H7 (cell line): Measurements from ENCODE around the gene FGD3. TPM values are rescaled to one million over a fixed set of nuclear protein-coding genes. Genes with fewer than 3 reads are reported as not detected.

ENCODE experiments used
- DNase-seq: peaks from one replicate; pipeline ENCODE4 v3.0.0; 2012
- H3K27me3 ChIP-seq: 2 replicates; pipeline ENCODE4 v1.6.0; 2011; ENCODE audit warnings: mild to moderate bottlenecking, low read length; ENCODE audit not compliant: control insufficient read depth, insufficient read depth
- H3K36me3 ChIP-seq: replicated peaks from 2 replicates; pipeline ENCODE4 v1.5.1; 2011; ENCODE audit warnings: low read length; ENCODE audit not compliant: control insufficient read depth, insufficient read depth
- H3K4me3 ChIP-seq: 2 replicates; pipeline ENCODE4 v1.5.1; 2011; ENCODE audit warnings: low read depth, mild to moderate bottlenecking, control low read depth, low read length, moderate library complexity; ENCODE audit not compliant: insufficient read depth
- total RNA-seq: library from RNA; depleted of rRNA; stranded (reverse); fragments of >200 nt; shearing (Covaris generic); gene quantifications from 2 replicates; pipeline ENCODE4 v1.2.3, GENCODE V29; 2014

Gene FGD3
- total RNA-seq, 1 experiment from 2014 or later: 2.4 TPM

- H3K27me3 ChIP-seq: peaks cover 4% of the 10 kb centered on the region
- no peak for DNase-seq
- no peak overlapping the region for H3K4me3 ChIP-seq
- no peaks in the 10 kb centered on the region for H3K36me3 ChIP-seq
Observed at GRCh38 chr9:92948038-92948534, 763 bp downstream of the FGD3 start.

GRCh38 chr9:92948632-92949031, 1.3 kb downstream of the FGD3 start:
- Histone ChIP-seq H3K27me3 (peaks cover 4% of the 10 kb centered on the region), H3K36me3 (no peaks in the 10 kb centered on the region), H3K4me3 (no peak overlapping the region)
- DNase-seq: no peak

GRCh38 chr9:92949266-92949982, 2.1 kb downstream of the FGD3 start:
- no peak for DNase-seq
- H3K4me3 ChIP-seq: no peak overlapping the region
- H3K27me3 ChIP-seq: peaks cover 4% of the 10 kb centered on the region
- no peaks in the 10 kb centered on the region for H3K36me3 ChIP-seq

- Histone ChIP-seq H3K27me3 (peaks cover 4% of the 10 kb centered on the region), H3K36me3 (no peaks in the 10 kb centered on the region)
- no peak for DNase-seq
Observed at GRCh38 chr9:92950359-92950955, 3.1 kb downstream of the FGD3 start.

GRCh38 chr9:92952906-92953610, 5.7 kb downstream of the FGD3 start:
- H3K4me3 ChIP-seq: no peak overlapping the region
- no peaks in the 10 kb centered on the region for H3K27me3 ChIP-seq
- no peaks in the 10 kb centered on the region for H3K36me3 ChIP-seq
- DNase-seq: no peak

More at GRCh38 chr9:92950359-92950955, 3.1 kb downstream of the FGD3 start:
- H3K4me3 ChIP-seq: no peak overlapping the region

GRCh38 chr9:92954049-92954861, 6.9 kb downstream of the FGD3 start:
- Histone ChIP-seq H3K27me3 (no peaks in the 10 kb centered on the region), H3K36me3 (no peaks in the 10 kb centered on the region), H3K4me3 (no peak overlapping the region)
- no peak for DNase-seq

GRCh38 chr9:92954886-92955285, 7.6 kb downstream of the FGD3 start:
- Histone ChIP-seq H3K27me3 (no peaks in the 10 kb centered on the region), H3K4me3 (no peak overlapping the region), H3K36me3 (no peaks in the 10 kb centered on the region)
- no peak for DNase-seq

- no peak for DNase-seq
- no peaks in the 10 kb centered on the region for H3K36me3 ChIP-seq
Observed at GRCh38 chr9:92960561-92961290, 13.4 kb downstream of the FGD3 start.

GRCh38 chr9:92961627-92962302, 14.4 kb downstream of the FGD3 start:
- no peaks in the 10 kb centered on the region for H3K27me3 ChIP-seq
- DNase-seq: no peak

More at GRCh38 chr9:92960561-92961290, 13.4 kb downstream of the FGD3 start:
- no peak overlapping the region for H3K4me3 ChIP-seq
- no peaks in the 10 kb centered on the region for H3K27me3 ChIP-seq

GRCh38 chr9:92962303-92962649, 15.0 kb downstream of the FGD3 start:
- H3K4me3 ChIP-seq: no peak overlapping the region
- no peaks in the 10 kb centered on the region for H3K36me3 ChIP-seq
- DNase-seq: no peak
- no peaks in the 10 kb centered on the region for H3K27me3 ChIP-seq

More at GRCh38 chr9:92961627-92962302, 14.4 kb downstream of the FGD3 start:
- H3K4me3 ChIP-seq: no peak overlapping the region
- no peaks in the 10 kb centered on the region for H3K36me3 ChIP-seq

- DNase-seq: no peak
- H3K36me3 ChIP-seq: no peaks in the 10 kb centered on the region
Observed at GRCh38 chr9:92962846-92963245, 15.5 kb downstream of the FGD3 start.

GRCh38 chr9:92963831-92964606, 16.7 kb downstream of the FGD3 start:
- H3K36me3 ChIP-seq: no peaks in the 10 kb centered on the region
- H3K27me3 ChIP-seq: no peaks in the 10 kb centered on the region
- no peak for DNase-seq
- no peak overlapping the region for H3K4me3 ChIP-seq

More at GRCh38 chr9:92962846-92963245, 15.5 kb downstream of the FGD3 start:
- H3K27me3 ChIP-seq: no peaks in the 10 kb centered on the region
- H3K4me3 ChIP-seq: no peak overlapping the region

GRCh38 chr9:92964607-92965060, 17.3 kb downstream of the FGD3 start:
- Histone ChIP-seq H3K36me3 (no peaks in the 10 kb centered on the region), H3K27me3 (no peaks in the 10 kb centered on the region), H3K4me3 (no peak overlapping the region)
- DNase-seq: no peak
